T-helper 2 cell treated with Interferon-gamma antibody and Interleukin-4, amounts not matched to agents 100 ng/mL and 5 ng/mL, for 36 hours (primary cell): Measurements from ENCODE around the gene SH3BGRL3. TPM values are rescaled to one million over a fixed set of nuclear protein-coding genes. Genes with fewer than 3 reads are reported as not detected.
"Not testable (repeated sequence)": the region's sequence is repeated elsewhere in the genome, so short reads cannot be mapped to it uniquely, and the experiment has no call there.

ENCODE experiments used
- intact Hi-C: fragments of 100-400 bp; cut with micrococcal nuclease; formaldehyde crosslinking; loops from one replicate; pipeline ENCODE4 v1.15.1; 2023
- total RNA-seq: library from RNA; stranded (reverse); gene quantifications from 2 replicates; pipeline ENCODE4 v1.2.3, GENCODE V29; 2022

The SH3BGRL3 gene
- total RNA-seq, 1 donor from 2014 or later: 690 TPM

- intact Hi-C loops: loop anchor here (5.0 kb wide), 1 partner anchor 103 kb away; no protein-coding TSS in a partner anchor
These were observed 9.5 kb downstream of the SH3BGRL3 start for GRCh38 chr1:26289158-26290059.

- intact Hi-C loops: no loop called here
These were observed 10.4 kb downstream of the SH3BGRL3 start for GRCh38 chr1:26290122-26290881.

GRCh38 chr1:26290882-26291261, 11.0 kb downstream of the SH3BGRL3 start:
- intact Hi-C loops: no loop called here

- intact Hi-C loops: no loop called here
These were observed 11.5 kb downstream of the SH3BGRL3 start for GRCh38 chr1:26291433-26291832.

- intact Hi-C loops: no loop called here
These were observed 12.1 kb downstream of the SH3BGRL3 start for GRCh38 chr1:26291939-26292338.

- intact Hi-C loops: not testable (repeated sequence)
These were observed 12.8 kb downstream of the SH3BGRL3 start for GRCh38 chr1:26292735-26293134.

GRCh38 chr1:26293911-26294463, 14.1 kb downstream of the SH3BGRL3 start:
- intact Hi-C loops: no loop called here

- intact Hi-C loops: no loop called here
These were observed 15.6 kb downstream of the SH3BGRL3 start for GRCh38 chr1:26295194-26296138.

- intact Hi-C loops: no loop called here
These were observed 16.6 kb downstream of the SH3BGRL3 start for GRCh38 chr1:26296340-26297056.

GRCh38 chr1:26297057-26297790, 17.3 kb downstream of the SH3BGRL3 start:
- intact Hi-C loops: no loop called here

- intact Hi-C loops: no loop called here
These were observed 17.9 kb downstream of the SH3BGRL3 start for GRCh38 chr1:26297791-26298124.

- intact Hi-C loops: loop anchor here (10.0 kb wide), 1 partner anchor 326 kb away; no protein-coding TSS in a partner anchor
These were observed 20.8 kb downstream of the SH3BGRL3 start for GRCh38 chr1:26300578-26301275.

GRCh38 chr1:26302733-26303405, 23.0 kb downstream of the SH3BGRL3 start:
- intact Hi-C loops: loop anchor here (10.0 kb wide), 1 partner anchor 328 kb away; no protein-coding TSS in a partner anchor

- intact Hi-C loops: loop anchor here (1.0 to 10.0 kb wide), 5 partner anchors 21 to 398 kb away; partner anchors contain the start of genes DHDDS, HMGN2 and STMN1
These were observed 25.9 kb downstream of the SH3BGRL3 start for GRCh38 chr1:26305667-26306289.

- intact Hi-C loops: loop anchor here (1.0 to 10.0 kb wide), 8 partner anchors 11 to 399 kb away; partner anchors contain the start of genes CD52, CEP85, DHDDS and HMGN2
These were observed 26.7 kb downstream of the SH3BGRL3 start, which contains the start of gene UBXN11 for GRCh38 chr1:26306290-26307229. Gene UBXN11, minus strand, starts transcription at chr1:26306636. Its CDS starts 3,753 bp downstream, at chr1:26302883.

- intact Hi-C loops: loop anchor here (1.0 to 10.0 kb wide), 6 partner anchors 10 to 400 kb away; partner anchors contain the start of genes CD52, CEP85, HMGN2 and STMN1
These were observed 27.5 kb downstream of the SH3BGRL3 start for GRCh38 chr1:26307363-26307781.
